ENCODE results near the gene PAFAH1B1.

DNA sequence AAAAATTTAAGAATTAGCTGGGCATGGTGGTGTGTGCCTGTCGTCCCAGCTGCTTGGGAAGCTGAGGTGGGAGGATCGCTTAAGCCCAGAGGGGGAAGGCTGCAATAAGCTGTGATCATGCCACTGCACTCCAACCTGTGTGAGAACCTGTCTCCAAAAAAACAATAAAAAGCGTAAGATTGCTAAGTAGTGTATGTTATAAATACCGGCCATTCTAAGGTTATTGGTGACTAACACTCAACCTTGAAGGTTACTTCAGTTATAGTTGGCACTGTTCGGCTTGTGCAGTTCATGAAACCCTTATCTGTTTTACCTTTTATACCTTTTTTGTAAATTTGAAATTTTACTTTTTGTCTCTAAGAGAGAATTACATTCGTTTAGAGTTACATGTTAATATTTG lies 44.0 kb downstream of the PAFAH1B1 start:
- TF ChIP-seq CHD2 (IDR thresholded peaks at IDR 0.05; ENCODE audit: low read length, partially characterized antibody) (no peak), ZNF302 (CRISPR knock-in tag; IDR thresholded peaks at IDR 0.05) (no peak), EP300 (IDR thresholded peaks at IDR 0.05) (no peak), CEBPB (IDR thresholded peaks at IDR 0.05) (no peak), POLR2AphosphoS2 (conservative IDR thresholded peaks at IDR 0.05; ENCODE audit: low read length) (no peak), MAZ (IDR thresholded peaks at IDR 0.05; ENCODE audit: borderline replicate concordance, low read depth, low read length) (no peak), JUNB (IDR thresholded peaks at IDR 0.05) (no peak)
- TF ChIP-seq, protein P1, sequence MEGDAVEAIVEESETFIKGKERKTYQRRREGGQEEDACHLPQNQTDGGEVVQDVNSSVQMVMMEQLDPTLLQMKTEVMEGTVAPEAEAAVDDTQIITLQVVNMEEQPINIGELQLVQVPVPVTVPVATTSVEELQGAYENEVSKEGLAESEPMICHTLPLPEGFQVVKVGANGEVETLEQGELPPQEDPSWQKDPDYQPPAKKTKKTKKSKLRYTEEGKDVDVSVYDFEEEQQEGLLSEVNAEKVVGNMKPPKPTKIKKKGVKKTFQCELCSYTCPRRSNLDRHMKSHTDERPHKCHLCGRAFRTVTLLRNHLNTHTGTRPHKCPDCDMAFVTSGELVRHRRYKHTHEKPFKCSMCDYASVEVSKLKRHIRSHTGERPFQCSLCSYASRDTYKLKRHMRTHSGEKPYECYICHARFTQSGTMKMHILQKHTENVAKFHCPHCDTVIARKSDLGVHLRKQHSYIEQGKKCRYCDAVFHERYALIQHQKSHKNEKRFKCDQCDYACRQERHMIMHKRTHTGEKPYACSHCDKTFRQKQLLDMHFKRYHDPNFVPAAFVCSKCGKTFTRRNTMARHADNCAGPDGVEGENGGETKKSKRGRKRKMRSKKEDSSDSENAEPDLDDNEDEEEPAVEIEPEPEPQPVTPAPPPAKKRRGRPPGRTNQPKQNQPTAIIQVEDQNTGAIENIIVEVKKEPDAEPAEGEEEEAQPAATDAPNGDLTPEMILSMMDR (IDR thresholded peaks at IDR 0.05), result no peak
